ENCODE results near the gene HADHA. TPM values are rescaled to one million over a fixed set of nuclear protein-coding genes. Genes with fewer than 3 reads are reported as not detected.

Gene HADHA
- 162 TPM for total RNA-seq (ENCODE audit: unreplicated experiment)
- long read RNA-seq, transcript HADHA-201 (20 exons, 3,037 nt): major isoform, 185 of 214 reads
- long read RNA-seq, partial matches to known transcripts: 18 of 214 reads
- long read RNA-seq, other reads (novel, unspliced or antisense): 8 of 214 reads

GRCh38 chr2:26244309-26245230 is at the start of gene HADHA, which contains the start of gene HADHB:
HADHA (minus strand) TSS chr2:26244632; CDS start chr2:26244596, 36 bp downstream.
HADHB (plus strand) TSS chr2:26244939; CDS start chr2:26254255, 9,316 bp downstream.
- H3K4me1 Mint-ChIP-seq (ENCODE audit: unreplicated experiment): peaks cover 24% of the 10 kb centered on the region
- H3K36me3 Mint-ChIP-seq (ENCODE audit: low read depth, unreplicated experiment): peaks cover 4% of the 10 kb centered on the region
- peaks cover 3% of the 10 kb centered on the region for H3K27me3 Mint-ChIP-seq (ENCODE audit: unreplicated experiment)
- DNase-seq (ENCODE audit: low spot score): peak; percentile 89
- H3K27ac Mint-ChIP-seq (ENCODE audit: unreplicated experiment): peak within 1 kb of the TSS; percentile 93
- no peaks in the 10 kb centered on the region for H3K9me3 Mint-ChIP-seq (ENCODE audit: unreplicated experiment)
- TF ChIP-seq CTCF (IDR thresholded peaks at IDR 0.05; ENCODE audit: unreplicated experiment): no peak
- H3K4me3 Mint-ChIP-seq (ENCODE audit: unreplicated experiment): peak within 1 kb of the TSS; percentile 99

GRCh38 chr2:26292646-26293045 is 48.2 kb upstream of the HADHA start:
- H3K4me1 Mint-ChIP-seq (ENCODE audit: unreplicated experiment): no peaks in the 10 kb centered on the region
- H3K9me3 Mint-ChIP-seq (ENCODE audit: unreplicated experiment): no peaks in the 10 kb centered on the region
- H3K27ac Mint-ChIP-seq (ENCODE audit: unreplicated experiment): no peak overlapping the region
- H3K27me3 Mint-ChIP-seq (ENCODE audit: unreplicated experiment): no peaks in the 10 kb centered on the region
- no peak for TF ChIP-seq CTCF (IDR thresholded peaks at IDR 0.05; ENCODE audit: unreplicated experiment)
- DNase-seq (ENCODE audit: low spot score): no peak
- no peak overlapping the region for H3K4me3 Mint-ChIP-seq (ENCODE audit: unreplicated experiment)
- peaks cover 1% of the 10 kb centered on the region for H3K36me3 Mint-ChIP-seq (ENCODE audit: low read depth, unreplicated experiment)

- H3K4me3 Mint-ChIP-seq (ENCODE audit: unreplicated experiment): no peak overlapping the region
- H3K27ac Mint-ChIP-seq (ENCODE audit: unreplicated experiment): no peak overlapping the region
- no peaks in the 10 kb centered on the region for H3K9me3 Mint-ChIP-seq (ENCODE audit: unreplicated experiment)
- peaks cover 2% of the 10 kb centered on the region for H3K27me3 Mint-ChIP-seq (ENCODE audit: unreplicated experiment)
- DNase-seq (ENCODE audit: low spot score): no peak
- no peak for TF ChIP-seq CTCF (IDR thresholded peaks at IDR 0.05; ENCODE audit: unreplicated experiment)
- peaks cover 8% of the 10 kb centered on the region for H3K36me3 Mint-ChIP-seq (ENCODE audit: low read depth, unreplicated experiment)
- no peaks in the 10 kb centered on the region for H3K4me1 Mint-ChIP-seq (ENCODE audit: unreplicated experiment)
Measured at GRCh38 chr2:26290001-26290400, 45.6 kb upstream of the HADHA start.

- no peak for DNase-seq (ENCODE audit: low spot score)
- Mint-ChIP-seq H3K9me3 (ENCODE audit: unreplicated experiment) (no peaks in the 10 kb centered on the region), H3K4me3 (ENCODE audit: unreplicated experiment) (no peak overlapping the region), H3K27me3 (ENCODE audit: unreplicated experiment) (peaks cover 2% of the 10 kb centered on the region), H3K4me1 (ENCODE audit: unreplicated experiment) (no peaks in the 10 kb centered on the region), H3K27ac (ENCODE audit: unreplicated experiment) (no peak overlapping the region), H3K36me3 (ENCODE audit: low read depth, unreplicated experiment) (peaks cover 30% of the 10 kb centered on the region)
- TF ChIP-seq CTCF (IDR thresholded peaks at IDR 0.05; ENCODE audit: unreplicated experiment): no peak
Measured at GRCh38 chr2:26285931-26286330, 41.5 kb upstream of the HADHA start.

- peaks cover 35% of the 10 kb centered on the region for H3K36me3 Mint-ChIP-seq (ENCODE audit: low read depth, unreplicated experiment)
Measured at GRCh38 chr2:26284132-26284531, 39.7 kb upstream of the HADHA start.

More at GRCh38 chr2:26284132-26284531, 39.7 kb upstream of the HADHA start:
- no peaks in the 10 kb centered on the region for H3K4me1 Mint-ChIP-seq (ENCODE audit: unreplicated experiment)
- peaks cover 3% of the 10 kb centered on the region for H3K27me3 Mint-ChIP-seq (ENCODE audit: unreplicated experiment)
- H3K27ac Mint-ChIP-seq (ENCODE audit: unreplicated experiment): no peak overlapping the region
- no peaks in the 10 kb centered on the region for H3K9me3 Mint-ChIP-seq (ENCODE audit: unreplicated experiment)
- no peak for DNase-seq (ENCODE audit: low spot score)
- no peak for TF ChIP-seq CTCF (IDR thresholded peaks at IDR 0.05; ENCODE audit: unreplicated experiment)
- H3K4me3 Mint-ChIP-seq (ENCODE audit: unreplicated experiment): no peak overlapping the region

Measured in endothelial cell (in vitro differentiated cells).